NCI-H2196 treated with DMSO at 0.1 percent for 48 hours (cell line): ENCODE data around the gene TTC38.

Experiments
- DNase-seq: peaks from one replicate; lab custom pipeline; 2025; ENCODE audit not compliant: unreplicated experiment; lab: John Stamatoyannopoulos, UW

Gene TTC38

DNA sequence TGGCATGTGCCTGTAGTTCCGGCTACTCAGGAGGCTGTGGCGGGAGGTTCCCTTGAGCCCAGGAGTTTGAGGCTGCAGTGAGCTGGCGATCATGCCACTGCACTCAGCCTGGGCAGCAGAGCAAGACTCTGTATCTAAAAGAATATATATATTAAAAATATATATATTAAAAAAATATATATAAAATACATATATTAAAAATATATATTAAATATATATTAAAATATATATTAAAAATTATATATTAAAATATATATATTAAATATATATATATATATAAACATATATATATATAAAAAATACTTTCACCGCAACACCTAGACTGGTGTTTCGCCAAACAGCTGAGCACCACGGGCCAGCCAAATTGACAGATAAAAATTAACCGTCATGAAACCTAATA is 8.8 kb downstream of the TTC38 start:
- no peak for DNase-seq

DNA sequence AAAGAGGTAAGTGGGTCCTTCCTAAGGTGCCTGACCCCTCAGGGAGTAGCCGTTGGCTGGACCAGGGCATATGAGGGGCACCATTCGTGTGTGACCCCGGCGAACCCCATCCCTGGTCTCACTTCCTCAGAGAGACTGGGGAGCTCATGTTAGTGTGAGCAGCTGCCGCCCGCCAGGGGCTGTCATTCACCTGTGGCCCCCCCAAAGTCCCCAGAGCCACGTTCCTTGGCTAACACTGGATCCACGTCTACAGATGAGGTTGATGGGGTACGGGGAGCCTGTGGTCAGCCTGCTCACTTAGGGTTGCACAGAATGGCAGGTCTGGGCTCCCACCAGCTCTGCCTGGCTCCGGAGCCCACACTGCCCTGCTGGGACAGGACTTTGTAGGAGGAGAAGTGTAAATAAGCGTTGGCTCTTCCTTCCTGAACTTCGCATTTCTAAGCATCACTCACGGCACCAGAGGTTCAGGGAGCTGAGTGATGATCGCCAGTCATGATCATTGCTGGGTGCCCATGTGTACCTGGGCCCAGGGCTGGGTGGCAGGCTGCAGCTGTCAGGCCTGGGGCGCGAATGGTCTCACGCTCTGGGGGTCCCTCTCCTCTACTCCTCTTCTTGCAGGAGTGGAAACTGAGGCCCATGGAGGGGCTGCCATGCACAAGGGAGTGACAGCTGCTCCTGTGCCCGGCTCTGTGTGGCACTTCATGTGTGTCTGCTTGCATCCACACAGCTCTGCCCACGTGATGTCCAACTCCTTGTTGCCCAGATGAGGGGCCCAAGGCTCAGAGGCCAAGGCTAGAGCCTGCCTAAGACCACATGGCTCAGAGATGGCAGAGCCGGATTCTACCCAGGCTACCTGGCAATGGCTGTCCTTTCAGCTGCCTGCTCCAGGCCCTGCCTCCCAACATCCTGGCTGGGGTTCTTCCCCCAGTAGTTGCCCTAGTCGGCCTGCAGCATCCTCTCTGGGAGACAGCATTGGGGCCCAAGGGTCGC is 11.1 kb downstream of the TTC38 start:
- no peak for DNase-seq

DNA sequence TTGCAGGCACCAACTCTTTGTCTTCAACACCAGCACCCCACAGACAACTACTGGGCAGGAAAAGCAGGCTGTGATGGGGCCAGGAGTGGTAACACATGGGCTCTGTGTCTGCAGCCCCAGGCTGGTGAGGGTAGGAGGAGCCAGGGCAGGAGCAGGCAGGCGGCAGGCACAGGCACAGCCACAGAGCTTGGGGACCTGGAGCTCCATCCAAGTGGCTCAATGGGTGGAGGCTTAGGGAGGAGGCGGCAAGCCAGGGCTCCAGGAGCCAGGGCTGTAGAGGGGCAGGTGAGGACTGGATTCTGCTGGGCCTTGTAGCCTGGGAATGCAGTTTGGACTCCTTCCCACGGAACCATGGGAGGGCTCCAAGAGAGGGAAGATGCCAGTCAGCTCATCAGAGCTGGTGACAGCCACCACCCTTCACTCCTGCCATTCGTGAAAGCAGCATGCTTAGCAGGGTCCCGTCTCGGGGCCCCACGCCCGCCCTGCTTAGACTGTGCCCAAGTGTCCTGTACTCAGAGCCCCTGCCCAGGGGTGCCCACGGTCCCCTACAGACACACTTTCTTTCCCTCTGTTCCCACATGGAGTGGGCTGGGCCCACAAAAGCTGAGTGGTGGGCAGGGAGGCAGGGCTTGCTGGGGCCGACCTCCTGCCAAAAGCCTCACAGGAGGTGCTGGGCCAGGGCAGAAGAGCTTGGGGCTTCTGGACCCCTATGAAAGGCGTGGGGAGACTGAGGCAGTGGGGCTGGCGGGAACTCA is 12.4 kb downstream of the TTC38 start:
- DNase-seq, result no peak

DNA sequence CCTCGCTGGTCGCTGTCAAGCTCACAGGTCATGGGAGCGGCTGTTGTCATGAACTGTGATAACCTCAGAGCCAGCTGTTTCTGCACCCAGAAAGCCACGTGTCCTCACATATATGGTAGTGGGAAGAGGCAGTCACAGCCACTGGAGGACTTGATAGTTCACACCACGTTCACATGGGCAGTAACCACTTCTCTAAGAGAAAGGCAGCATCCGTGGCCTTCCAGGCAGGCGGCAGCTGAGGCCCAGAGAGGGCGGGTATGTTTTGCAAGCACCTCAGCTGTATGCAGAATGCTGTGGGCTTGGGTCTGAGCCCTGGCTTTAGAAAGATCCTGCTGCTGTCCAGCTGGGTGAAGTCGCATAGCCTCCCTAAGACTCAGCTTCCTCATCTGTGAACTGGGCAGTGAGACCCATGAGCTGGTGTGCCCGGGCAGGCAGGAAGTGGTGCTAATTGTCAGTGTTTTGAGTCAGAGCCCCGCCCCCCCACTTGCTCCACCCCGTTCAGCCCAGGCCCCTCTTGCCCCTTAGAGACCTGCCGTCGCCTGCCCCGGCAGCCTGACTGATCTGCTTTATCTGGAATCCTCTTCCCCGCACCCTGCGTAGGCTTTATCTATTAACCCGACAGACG is 13.3 kb downstream of the TTC38 start:
- no peak for DNase-seq

DNA sequence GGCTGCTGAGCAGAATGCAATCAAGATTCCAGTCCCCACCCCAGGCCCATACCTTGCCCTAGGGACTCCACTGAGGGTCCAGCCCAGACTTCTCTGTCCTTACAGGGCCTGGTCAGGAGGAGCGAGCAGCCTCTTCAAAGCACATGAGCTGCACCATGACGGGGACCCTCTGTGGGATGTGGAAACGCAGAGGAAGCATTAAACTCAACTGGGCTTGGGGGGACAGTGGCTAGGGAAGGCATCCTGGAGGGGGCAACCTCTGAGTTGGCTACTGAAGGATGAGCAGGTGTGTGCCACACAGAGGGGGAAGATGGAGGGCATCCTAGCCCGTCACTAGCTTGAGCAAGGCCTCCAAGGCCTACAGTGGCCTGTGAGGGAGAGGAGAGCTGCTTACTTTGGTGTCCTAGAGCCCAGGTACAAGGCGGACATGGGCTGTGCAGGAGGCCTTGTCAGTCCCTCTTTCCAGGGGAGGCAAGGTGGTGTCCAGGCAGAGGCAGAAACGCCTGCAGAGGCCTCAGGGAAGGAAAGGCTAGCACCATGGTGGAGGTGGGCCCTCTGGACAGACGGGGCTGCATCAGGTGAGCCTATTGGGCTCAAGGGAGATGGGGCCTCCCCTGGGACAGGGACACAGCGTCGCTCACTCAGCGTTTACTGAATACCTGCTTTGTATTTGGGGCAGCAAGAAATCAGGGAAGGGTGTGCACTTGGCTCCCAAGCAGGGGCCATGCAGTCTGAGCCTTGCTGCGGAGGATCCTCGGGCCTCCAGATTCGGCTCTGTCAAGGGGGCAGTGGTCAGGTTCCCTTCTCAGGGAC is 14.3 kb downstream of the TTC38 start:
- no peak for DNase-seq

DNA sequence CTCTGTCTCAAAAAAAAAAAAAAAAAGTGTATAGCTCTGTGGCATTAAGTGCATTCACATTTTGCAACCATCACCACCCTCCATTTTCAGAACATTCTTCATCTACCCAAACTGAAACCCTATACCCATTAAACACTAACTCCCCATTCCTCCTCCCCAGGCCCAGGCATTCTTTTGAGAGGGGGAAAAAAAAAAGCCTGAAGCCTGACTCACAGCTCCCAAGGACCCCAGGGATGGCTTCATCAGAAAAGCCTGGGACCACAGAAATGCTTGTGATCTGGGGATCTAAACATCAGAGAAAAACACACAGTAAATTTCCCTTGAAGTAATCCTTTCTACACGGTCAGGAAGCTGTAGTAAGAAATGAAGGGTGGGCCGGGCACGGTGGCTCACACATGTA is 18.2 kb downstream of the TTC38 start:
- no peak for DNase-seq

DNA sequence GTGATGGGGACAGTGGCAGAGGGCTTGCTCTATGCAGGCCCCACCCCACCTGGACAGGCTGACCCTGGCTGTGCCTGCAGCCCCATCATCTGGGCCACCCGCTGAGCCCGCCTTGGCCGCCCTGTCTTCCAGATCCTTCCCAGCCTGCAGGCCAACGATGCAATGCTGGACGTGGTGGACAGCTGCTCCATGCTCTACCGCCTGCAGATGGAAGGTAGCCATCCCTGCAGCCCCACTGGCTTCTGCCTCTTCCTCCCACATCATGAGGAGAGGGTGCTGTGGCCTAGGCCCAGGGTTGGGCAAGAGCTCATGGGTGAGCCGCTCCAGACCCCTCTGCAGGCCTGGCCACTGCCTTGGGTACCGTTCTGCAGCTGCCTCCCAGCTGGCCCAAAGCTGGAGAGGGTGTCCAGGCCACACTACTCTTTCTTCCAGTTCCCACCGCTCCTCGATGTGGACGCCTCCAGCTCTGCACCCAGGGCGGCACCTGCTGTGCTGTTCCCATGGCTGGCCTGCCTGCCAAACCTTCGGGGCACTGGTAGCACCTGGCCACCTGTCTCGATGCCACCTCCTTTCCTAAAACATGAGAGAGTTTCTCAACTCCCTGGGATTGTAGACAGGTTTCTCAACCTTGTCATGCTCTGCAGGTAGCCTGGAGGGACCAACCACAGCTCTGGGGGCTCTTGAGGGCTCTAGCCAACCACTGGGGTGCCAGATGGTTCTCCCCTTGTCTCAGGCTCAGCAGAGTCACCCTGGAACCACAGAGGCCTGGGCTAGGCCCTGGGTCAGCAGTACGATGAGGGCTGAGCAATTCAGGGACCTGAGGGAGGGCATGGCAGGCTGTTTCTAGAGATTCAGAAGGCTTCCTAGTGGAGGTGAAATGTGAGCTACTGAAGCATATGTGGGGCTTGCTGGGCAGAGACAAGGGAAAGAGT is 19.4 kb downstream of the TTC38 start:
- DNase-seq, result no peak

DNA sequence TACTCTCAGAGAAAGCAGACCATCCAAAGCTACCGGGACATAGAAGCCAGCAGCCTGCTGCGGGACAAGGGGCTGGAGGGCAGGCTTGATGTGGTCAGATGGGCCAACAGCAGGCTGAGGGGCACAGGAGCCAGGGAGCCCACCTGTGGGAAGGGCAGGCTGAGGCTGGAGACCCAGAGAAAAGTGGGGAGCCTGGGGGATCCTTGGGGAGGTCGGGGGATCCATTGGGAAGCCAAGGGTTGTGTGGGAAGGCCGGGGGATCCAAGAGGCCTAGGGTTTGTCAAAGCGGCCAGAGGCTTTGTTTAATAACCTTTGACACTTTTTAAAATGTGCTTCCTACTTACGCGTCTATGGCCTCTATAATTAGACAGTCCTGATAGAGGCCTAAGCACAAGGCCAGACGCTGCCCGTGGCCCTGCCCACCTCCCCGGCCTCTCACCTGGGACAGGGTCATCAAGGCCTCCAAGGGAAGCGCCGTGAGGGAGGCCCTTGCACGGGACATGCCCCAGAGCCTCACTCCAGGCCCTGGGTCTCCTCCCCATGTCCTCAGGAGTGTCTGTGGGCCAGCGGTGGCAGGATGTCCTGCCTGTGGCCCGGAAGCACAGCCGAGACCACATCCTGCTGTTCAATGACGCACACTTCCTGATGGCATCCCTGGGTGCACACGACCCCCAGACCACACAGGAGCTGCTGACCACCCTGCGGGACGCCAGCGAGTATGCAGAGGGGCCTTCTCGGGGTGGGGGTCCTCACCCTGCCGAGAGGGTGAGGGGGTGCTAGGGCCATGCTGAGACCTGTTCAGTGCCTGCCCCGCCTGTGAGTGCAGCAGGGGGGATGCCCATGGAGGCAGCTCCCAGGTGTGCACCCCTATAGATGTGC is 20.3 kb downstream of the TTC38 start:
- no peak for DNase-seq

DNA sequence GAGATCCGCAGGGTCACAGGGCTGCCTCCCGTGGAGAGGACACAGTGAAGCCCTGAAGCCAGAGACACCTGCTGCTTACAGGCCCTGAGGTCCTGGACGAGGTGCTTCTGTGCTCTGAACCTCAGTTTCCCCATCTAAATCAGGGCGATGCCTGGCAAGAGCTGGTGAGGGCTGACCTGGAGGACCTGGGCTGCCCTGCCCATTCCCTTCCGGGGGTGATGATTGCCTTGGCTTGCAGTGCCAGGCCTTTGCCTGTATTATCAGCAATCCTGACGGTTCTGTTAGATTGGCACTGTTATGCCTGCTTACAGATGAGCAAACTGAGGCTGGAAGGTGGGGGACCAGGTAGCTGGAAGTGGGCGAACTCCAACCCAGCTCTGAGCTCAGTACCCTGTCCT is 21.0 kb downstream of the TTC38 start:
- DNase-seq, result no peak

DNA sequence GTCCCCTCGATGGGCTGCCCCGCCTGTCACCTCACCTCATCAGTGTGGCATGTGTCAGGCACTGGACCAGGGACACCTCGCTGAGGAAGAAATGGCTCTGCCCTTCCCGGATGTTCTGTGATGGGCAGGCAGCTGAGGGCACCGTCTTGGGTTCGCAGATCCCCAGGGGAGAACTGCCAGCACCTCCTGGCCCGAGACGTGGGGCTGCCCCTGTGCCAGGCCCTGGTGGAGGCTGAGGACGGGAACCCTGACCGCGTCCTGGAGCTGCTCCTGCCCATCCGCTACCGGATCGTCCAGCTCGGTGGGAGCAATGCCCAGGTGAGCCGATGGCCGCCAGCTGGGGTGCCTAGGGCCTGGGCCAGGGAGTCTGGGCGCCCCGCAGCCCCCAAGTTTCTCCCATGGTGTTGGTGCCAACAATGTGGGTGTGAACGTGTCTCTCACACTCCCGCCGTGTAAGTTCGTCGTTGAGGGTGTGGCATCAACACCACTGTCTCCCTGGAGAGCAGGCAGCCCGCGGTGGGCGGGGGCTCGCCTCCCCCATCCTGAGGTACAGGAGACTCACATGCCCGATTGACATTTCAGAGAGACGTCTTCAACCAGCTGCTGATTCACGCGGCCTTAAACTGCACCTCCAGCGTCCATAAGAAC is 21.6 kb downstream of the TTC38 start:
- DNase-seq, result no peak

DNA sequence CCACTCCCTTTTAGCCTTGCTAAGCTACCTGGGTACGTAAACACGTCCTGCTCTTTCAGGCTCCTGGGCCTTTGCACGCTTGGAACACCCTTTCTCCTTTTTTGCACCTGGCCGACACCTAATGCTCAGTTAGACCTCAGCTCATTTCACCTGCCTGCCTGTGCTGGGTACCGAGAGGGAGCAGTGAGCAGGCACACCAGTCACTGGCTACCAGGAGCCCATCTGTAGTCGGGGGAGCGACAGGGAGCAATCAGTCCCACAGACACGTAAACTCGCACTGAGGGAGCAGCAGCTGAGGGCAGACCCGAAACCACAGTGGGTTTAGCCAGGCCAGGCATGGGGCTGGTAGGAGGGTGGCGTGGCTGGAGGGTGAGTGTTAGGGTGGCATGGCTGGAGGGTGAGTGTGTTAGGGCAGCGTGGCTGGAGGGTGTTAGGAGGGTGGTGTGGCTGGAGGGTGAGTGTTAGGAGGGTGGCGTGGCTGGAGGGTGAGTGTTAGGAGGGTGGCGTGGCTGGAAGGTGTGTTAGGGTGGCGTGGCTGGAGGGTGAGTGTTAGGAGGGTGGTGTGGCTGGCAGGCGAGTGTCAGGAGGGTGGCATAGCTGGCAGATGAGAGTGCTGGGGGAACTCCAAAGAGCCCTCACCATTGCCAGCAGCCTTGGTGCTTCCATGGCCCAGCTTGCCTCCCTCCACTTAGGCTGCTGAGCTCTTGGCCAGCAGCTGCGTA is 22.5 kb downstream of the TTC38 start:
- no peak for DNase-seq

DNA sequence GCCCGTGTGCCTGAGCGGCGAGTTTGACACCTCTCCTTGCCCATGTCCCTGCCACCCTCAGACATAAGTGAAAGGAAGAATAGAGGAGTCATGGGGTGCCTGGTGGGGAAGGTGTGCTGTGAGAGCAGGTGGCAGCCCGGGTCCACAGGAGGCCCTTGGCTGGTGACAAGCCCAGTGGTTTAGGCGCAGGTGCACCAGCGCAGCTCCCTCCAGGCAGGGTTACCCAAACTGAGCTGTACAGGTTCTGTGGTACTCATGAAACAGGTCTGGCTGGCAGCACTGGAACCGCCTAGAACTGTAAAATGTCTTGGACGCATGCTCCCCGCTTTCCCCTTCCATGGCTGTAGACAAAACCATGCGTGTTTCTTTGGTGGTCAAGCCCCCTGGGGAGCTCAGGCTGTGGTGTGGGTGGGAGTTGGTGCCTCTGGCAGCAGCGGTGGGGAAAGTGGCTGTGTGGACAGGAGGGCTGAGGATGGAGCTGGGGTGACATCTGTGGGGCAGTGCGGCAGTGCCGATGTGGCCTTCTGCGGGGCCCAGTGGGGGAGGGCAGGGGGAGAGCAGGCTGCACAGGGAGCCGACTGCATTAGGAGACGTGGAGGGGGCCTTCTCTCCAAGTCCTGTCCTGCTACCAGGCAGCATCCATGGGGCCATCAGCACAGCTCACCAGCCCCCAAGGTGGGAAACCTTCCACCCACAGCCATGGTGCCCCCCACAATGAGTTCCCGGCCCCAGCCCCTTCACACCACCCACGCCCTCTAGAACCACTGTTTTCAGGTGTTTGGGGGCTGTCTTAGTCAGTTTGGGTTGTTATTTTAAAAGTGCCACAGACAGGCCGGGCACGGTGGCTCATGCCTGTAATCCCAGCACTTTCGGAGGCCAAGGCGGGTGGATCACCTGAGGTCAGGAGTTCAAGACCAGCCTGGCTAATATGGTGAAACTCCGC is 23.3 kb downstream of the TTC38 start:
- no peak for DNase-seq

DNA sequence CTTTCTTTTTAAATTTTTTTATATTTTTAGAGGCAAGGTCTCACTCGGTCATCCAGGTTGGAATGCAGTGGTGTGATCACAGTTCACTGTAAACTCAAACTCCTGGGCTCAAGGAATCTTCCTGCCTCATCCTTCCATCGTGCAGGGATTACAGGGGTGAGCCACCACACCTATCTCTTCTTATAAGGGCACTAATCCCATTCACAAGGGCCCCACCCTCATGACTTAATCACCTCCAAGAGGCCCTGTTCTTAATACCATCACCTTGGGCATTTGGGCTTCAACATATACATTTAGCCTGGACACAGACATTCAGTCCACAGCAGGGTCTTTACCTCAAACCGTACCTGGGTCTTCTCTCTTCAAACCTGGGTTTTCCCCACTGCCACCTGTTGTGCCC is 24.4 kb downstream of the TTC38 start:
- no peak for DNase-seq

DNA sequence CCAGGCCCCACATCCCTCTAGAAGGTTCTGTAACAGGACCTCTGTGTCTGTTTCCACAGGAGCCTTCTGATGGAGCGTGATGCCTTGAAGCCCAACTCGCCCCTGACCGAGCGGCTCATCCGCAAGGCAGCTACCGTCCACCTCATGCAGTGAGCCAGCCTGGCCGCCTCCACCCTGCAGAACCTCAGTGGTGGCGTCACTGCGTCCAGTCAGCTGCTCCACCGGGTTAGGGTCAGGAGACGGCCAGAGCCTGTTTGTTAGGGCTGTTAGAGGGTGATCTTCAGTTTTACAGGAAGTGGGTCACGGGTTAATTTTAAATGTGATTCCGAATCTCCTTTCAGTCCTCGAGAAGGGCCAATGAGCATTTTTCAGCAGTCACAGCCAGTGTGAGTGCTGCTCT is 24.9 kb downstream of the TTC38 start:
- no peak for DNase-seq

DNA sequence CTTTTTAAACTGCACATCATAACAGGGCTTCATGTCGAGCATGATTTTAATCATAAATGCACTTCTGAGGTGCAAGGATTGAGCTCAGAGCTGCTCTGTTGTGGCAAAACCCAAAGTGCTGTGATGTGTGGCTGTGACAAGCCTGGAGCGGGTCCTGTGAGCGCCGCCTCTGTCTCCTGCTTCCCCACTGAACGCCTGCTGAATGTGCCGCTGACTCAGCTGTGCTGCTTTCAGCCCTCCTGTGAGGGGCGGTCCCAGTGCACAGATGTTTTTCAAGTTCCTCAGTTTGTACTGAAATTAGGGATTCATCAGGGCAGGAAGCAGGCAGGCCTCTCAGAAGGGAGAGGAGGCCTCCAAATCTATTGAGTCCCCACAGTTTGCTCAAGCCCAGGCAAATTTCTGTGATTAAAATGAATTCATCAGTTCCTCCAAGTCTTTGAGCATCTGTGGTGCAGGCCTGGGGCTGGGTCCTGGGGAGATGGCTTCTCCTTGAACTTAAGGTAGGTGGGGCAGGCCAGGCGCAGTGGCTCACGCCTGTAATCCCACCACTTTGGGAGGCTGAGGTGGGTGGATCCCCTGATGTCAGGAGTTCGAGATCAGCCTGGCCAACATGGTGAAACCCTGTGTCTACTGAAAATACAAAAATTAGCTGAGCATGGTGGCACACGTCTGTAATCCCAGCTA is 25.9 kb downstream of the TTC38 start:
- DNase-seq, result no peak

DNA sequence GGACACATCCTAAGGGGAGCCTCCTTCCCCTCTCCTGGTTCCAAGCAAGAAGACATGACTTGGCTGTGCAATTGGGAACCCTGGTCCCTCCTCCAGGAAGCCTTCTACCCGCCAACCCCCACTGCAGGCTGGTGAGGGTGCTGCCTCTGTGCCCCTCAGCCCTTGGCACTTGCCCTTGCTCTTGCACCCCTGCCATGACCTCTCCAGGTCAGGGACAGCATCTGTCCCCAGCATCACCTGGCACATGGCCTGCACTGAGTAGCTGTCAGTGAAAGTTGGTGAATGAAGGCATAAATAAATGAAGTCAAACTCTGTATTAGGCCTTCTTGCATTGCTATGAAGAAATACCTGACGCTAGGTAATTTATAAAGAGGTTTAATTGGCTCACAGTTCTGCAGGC is 27.0 kb downstream of the TTC38 start:
- DNase-seq, result no peak
